Regular cardiac myocyte (primary cell): ENCODE data around the gene GPR155. TPM values are rescaled to one million over a fixed set of nuclear protein-coding genes. Genes with fewer than 3 reads are reported as not detected.

Experiments used
- total RNA-seq: library from RNA; depleted of rRNA; stranded (reverse); fragments of >200 nt; gene quantifications from 2 replicates; pipeline ENCODE4 v1.2.3, GENCODE V29; 2014

GPR155 gene, protein sequence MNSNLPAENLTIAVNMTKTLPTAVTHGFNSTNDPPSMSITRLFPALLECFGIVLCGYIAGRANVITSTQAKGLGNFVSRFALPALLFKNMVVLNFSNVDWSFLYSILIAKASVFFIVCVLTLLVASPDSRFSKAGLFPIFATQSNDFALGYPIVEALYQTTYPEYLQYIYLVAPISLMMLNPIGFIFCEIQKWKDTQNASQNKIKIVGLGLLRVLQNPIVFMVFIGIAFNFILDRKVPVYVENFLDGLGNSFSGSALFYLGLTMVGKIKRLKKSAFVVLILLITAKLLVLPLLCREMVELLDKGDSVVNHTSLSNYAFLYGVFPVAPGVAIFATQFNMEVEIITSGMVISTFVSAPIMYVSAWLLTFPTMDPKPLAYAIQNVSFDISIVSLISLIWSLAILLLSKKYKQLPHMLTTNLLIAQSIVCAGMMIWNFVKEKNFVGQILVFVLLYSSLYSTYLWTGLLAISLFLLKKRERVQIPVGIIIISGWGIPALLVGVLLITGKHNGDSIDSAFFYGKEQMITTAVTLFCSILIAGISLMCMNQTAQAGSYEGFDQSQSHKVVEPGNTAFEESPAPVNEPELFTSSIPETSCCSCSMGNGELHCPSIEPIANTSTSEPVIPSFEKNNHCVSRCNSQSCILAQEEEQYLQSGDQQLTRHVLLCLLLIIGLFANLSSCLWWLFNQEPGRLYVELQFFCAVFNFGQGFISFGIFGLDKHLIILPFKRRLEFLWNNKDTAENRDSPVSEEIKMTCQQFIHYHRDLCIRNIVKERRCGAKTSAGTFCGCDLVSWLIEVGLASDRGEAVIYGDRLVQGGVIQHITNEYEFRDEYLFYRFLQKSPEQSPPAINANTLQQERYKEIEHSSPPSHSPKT
- 4.4 and 13.2 TPM in 2 replicates for total RNA-seq

DNA sequence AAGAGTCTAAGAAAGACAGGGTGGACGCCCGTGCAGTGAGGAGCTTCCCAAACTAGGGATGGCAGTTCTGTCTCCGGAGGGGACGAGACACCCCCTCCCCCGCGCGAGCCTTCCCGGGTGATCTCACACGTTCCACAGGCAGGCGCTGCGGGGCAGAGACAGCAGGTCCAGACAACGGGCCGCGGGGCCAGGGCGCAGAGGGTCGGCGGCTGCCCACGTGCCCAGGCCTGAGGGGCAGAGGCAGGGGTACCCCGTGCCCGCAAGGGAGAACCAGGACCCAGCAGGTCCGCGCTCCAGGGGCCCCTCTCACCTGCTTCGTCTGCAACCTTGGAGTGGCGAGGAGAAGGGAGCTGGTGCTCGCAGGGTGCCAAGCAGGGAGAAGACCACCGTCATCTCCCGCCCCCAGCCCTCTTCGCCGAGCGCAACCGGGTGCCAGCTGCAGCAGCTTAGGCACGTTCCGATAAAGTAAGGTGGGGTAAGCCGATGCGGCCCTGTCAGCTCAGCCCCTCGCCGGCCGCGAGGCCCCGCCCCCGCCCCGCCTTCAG, at the start of gene GPR155:
GPR155 (minus strand) TSS at position 467 of the 545 bp plus-strand sequence. CDS start 5,073 bp downstream, outside the sequence.

DNA sequence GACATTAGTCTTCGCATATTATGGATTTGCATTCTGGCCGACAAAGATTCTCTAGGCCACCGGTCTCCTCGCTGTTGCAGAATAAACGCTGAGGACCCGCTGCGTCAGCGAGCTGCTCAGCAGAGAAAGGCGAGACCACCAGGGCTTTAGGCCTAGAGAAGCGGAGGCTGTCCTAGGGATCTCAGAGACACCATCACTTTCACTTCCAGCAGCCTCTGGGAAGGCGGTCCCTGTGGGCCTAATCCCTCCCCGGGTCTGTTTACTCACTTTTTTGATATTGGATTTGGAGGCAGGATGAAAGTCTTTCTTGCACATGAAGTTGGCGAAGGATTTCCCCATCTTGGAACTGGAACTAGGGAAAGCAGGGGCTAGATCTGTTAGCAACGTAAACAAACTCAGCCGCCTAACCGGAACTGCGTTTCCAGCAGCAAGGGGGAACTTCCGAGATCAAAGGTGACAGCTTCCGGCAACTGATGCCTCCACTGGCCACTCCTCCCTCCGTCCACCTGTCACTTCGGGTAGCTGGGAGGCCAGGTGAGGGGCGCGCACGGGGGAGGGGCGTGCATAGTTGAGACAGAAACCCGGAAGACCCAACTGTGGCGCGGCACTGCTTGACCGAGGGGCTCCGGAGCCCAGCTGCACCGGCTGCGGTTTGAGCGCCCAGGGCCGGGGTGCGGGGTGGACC, 91.4 kb downstream of the GPR155 start, which contains the start of gene SCRN3:
SCRN3 (plus strand) TSS at position 447 of the 685 bp plus-strand sequence. CDS start 2,554 bp downstream, outside the sequence.

Other genes with a start within 250 kb of the GPR155 start
- 96.7 and 135 TPM in 2 replicates for gene OLA1, start 238.5 kb downstream of the GPR155 start, total RNA-seq
- not detected in 2 replicates for gene SP9, start 152.1 kb downstream of the GPR155 start, total RNA-seq
- 28.2 and 29.3 TPM in 2 replicates for gene SCRN3, start 91.3 kb downstream of the GPR155 start, total RNA-seq
- gene WIPF1, start 110.8 kb upstream of the GPR155 start, total RNA-seq: 5.6 and 5.9 TPM in 2 replicates